Measurements from ENCODE around the gene SIRPG.

SIRPG gene

GRCh38 chr20:1595333-1595732 is 62.2 kb downstream of the SIRPG start:
- DNase-seq (ENCODE audit: low read depth), result no peak

DNA sequence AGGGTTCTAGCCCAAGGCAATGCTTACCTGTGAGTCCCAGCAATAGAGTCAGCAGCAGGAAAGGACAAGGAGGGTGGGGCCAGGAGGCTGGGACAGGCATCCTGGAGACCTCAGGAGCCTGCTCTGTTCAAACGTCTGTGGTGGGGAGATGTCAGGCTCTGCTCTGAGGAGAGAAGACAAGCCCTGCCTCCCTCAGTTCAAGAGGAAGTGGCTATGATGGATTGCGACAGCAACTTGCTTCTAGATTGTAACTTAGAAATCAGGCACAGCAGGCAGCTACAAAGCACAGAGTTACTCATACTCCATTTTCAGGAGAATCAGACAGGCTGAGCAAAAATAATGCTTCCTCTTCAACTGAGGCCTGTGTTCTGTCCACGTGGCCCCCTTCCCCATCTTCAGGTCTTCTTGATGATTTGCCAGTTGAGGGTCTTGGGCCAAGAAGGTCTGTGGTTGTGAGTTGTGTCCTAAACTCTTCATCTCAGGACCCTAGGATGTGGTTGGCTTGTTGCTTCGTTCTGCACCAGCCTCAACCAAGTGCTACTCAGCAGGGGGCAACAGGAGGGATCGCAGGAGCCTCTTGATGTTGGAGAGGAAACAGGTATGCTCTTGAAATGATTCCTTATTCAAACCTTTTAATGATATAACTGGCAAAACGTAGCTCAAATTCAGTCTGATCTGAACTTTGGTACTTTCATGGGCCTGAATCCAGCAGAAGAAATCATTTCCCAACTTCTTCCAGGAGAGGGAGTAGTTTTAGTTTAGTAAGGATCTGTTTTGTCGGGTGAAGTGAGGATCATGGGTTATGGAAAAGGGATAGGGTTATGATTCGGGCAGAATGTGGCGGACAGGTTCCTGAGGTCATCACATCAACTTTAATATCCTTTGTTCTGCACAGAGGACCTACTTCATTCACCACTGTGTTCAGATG is 68.8 kb downstream of the SIRPG start:
- DNase-seq (ENCODE audit: low read depth), result no peak

GRCh38 chr20:1587781-1588532 is 69.6 kb downstream of the SIRPG start:
- no peak for DNase-seq (ENCODE audit: low read depth)

DNA sequence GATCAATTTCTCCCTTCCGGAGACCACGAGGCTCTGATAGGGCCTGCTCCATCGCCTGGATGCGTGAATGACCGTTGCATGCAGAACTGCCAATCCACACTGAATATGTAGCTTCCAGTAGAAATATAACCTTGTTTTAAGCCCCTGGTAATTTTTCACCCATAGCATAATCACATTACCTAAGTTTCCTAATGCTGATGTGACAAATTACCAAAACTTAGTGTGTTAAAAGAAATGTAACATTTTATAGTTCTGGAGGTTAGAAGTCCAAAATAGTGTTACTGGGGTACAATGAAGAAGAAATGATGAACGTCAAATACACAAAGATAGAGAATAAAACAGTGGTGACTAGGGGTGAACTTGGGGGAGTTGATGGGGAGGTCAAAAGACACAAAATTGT is 78.1 kb downstream of the SIRPG start:
- DNase-seq (ENCODE audit: low read depth), result no peak
